Measurements from ENCODE around the gene CHRNG. TPM values are rescaled to one million over a fixed set of nuclear protein-coding genes. Genes with fewer than 3 reads are reported as not detected.
"Not testable (repeated sequence)": the region's sequence is repeated elsewhere in the genome, so short reads cannot be mapped to it uniquely, and the experiment has no call there.

CHRNG gene
- total RNA-seq, 1 experiment from 2014 or later: not detected

DNA sequence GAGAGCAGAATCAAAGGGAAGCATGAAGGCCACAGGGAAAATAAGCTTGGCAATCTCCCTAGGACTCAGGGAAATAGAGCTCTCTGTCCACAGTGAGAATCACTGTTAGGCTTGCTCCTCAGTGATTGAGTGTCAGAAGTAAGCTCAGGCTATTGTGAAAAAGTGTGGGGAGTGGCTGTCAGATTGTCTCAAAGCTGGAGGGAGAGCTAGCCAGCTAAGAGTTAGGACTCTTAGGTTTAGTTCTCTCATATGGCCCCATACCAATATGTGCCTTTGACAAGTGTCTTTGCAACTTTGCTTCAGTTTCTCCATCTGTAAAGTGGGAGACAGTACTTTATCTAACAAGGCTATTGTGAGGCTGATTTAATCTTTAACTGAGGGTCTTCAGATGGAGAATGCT is 28.2 kb downstream of the CHRNG start:
- no peak overlapping the region for H3K27ac Mint-ChIP-seq (ENCODE audit: unreplicated experiment)
- H3K4me3 Mint-ChIP-seq (ENCODE audit: unreplicated experiment): no peak overlapping the region
- H3K9me3 ChIP-seq: no peaks in the 10 kb centered on the region
- intact Hi-C loops (cut with micrococcal nuclease; ENCODE audit: unreplicated experiment): no loop called here
- H3K36me3 ChIP-seq (ENCODE audit: control insufficient read depth, insufficient read depth, low read length): peaks cover 2% of the 10 kb centered on the region
- TF ChIP-seq, protein P1, sequence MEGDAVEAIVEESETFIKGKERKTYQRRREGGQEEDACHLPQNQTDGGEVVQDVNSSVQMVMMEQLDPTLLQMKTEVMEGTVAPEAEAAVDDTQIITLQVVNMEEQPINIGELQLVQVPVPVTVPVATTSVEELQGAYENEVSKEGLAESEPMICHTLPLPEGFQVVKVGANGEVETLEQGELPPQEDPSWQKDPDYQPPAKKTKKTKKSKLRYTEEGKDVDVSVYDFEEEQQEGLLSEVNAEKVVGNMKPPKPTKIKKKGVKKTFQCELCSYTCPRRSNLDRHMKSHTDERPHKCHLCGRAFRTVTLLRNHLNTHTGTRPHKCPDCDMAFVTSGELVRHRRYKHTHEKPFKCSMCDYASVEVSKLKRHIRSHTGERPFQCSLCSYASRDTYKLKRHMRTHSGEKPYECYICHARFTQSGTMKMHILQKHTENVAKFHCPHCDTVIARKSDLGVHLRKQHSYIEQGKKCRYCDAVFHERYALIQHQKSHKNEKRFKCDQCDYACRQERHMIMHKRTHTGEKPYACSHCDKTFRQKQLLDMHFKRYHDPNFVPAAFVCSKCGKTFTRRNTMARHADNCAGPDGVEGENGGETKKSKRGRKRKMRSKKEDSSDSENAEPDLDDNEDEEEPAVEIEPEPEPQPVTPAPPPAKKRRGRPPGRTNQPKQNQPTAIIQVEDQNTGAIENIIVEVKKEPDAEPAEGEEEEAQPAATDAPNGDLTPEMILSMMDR (IDR thresholded peaks at IDR 0.05; ENCODE audit: insufficient read depth in 1 of 2, low read depth in 1 of 2, low read length in 1 of 2, severe bottlenecking in 1 of 2, unreplicated experiment in 1 of 2): no peak
- CTCF ChIA-PET: no interaction called here
- no peaks in the 10 kb centered on the region for H3K27me3 Mint-ChIP-seq (ENCODE audit: insufficient read depth, unreplicated experiment)
- peaks cover 35% of the 10 kb centered on the region for H3K36me3 Mint-ChIP-seq (ENCODE audit: insufficient read depth, unreplicated experiment)
- DNase-seq: no peak
- no peaks in the 10 kb centered on the region for H3K4me1 Mint-ChIP-seq (ENCODE audit: low read depth, unreplicated experiment)
- H3K9me3 Mint-ChIP-seq (ENCODE audit: unreplicated experiment): no peaks in the 10 kb centered on the region
- H3K27me3 ChIP-seq (replicated peaks; ENCODE audit: control insufficient read depth, insufficient read depth, low read length): no peaks in the 10 kb centered on the region
- H3K4me3 ChIP-seq (ENCODE audit: low read depth, low read length): no peak overlapping the region
- H3K4me1 ChIP-seq: no peaks in the 10 kb centered on the region
- BruUV-seq (replicated peaks): no TSS peak
- POLR2A ChIA-PET: no interaction called here

DNA sequence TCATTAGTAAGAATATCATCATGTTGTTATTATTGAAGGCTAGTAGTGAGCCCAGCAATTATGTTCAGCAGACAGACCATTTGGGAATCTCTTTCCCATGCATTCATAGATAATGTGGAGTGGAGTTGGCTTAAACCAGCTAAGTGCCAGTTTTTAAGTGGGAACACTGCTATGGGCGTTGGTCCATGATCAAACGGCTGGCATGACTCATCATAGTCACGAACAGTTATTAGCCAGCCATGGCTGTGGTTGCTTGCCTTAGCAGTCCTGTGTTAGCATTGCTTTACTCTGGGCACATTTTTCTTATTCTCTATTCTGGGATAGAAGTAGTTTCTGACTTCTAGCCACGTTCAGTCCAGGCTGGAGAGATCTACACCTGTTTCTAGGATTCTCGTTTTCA is 28.7 kb downstream of the CHRNG start:
- no peaks in the 10 kb centered on the region for H3K9me3 ChIP-seq
- Mint-ChIP-seq H3K36me3 (ENCODE audit: insufficient read depth, unreplicated experiment) (peaks cover 35% of the 10 kb centered on the region), H3K9me3 (ENCODE audit: unreplicated experiment) (no peaks in the 10 kb centered on the region), H3K27me3 (ENCODE audit: insufficient read depth, unreplicated experiment) (no peaks in the 10 kb centered on the region), H3K4me1 (ENCODE audit: low read depth, unreplicated experiment) (no peaks in the 10 kb centered on the region), H3K27ac (ENCODE audit: unreplicated experiment) (no peak overlapping the region), H3K4me3 (ENCODE audit: unreplicated experiment) (no peak overlapping the region)
- no peaks in the 10 kb centered on the region for H3K27me3 ChIP-seq (replicated peaks; ENCODE audit: control insufficient read depth, insufficient read depth, low read length)
- H3K36me3 ChIP-seq (ENCODE audit: control insufficient read depth, insufficient read depth, low read length): peaks cover 2% of the 10 kb centered on the region
- ChIA-PET POLR2A (no interaction called here), CTCF (no interaction called here)
- H3K4me1 ChIP-seq: no peaks in the 10 kb centered on the region
- DNase-seq: no peak
- no TSS peak for BruUV-seq (replicated peaks)
- no peak overlapping the region for H3K4me3 ChIP-seq (ENCODE audit: low read depth, low read length)
- intact Hi-C loops (cut with micrococcal nuclease; ENCODE audit: unreplicated experiment): no loop called here
- TF ChIP-seq, protein P1 (IDR thresholded peaks at IDR 0.05; ENCODE audit: insufficient read depth in 1 of 2, low read depth in 1 of 2, low read length in 1 of 2, severe bottlenecking in 1 of 2, unreplicated experiment in 1 of 2): no peak

DNA sequence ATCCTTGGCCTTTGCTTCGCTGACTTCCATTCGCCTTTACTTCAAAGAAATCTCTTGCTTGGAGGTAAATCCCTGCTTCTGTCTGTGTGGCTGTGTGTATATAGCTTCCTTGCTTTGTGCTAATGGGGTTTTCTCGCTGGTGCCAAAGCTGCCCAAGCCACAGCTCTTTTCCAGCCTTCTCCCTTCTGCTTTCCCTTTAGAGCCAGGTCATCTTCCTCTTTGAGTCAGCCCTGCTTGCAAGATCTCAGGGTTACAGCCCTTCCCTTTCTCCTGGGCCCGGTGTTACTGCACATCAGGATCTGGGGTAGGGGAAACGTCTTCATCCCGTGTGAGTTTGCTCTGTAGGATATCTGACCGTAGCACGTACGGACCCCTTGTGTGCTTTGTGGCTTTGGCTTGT is 30.0 kb downstream of the CHRNG start:
- Histone ChIP-seq H3K4me1 (no peaks in the 10 kb centered on the region), H3K27me3 (replicated peaks; ENCODE audit: control insufficient read depth, insufficient read depth, low read length) (no peaks in the 10 kb centered on the region), H3K4me3 (ENCODE audit: low read depth, low read length) (no peak overlapping the region), H3K36me3 (ENCODE audit: control insufficient read depth, insufficient read depth, low read length) (peaks cover 2% of the 10 kb centered on the region), H3K9me3 (no peaks in the 10 kb centered on the region)
- H3K36me3 Mint-ChIP-seq (ENCODE audit: insufficient read depth, unreplicated experiment): peaks cover 41% of the 10 kb centered on the region
- ChIA-PET CTCF (no interaction called here), POLR2A (no interaction called here)
- no peaks in the 10 kb centered on the region for H3K27me3 Mint-ChIP-seq (ENCODE audit: insufficient read depth, unreplicated experiment)
- intact Hi-C loops (cut with micrococcal nuclease; ENCODE audit: unreplicated experiment): no loop called here
- H3K4me1 Mint-ChIP-seq (ENCODE audit: low read depth, unreplicated experiment): no peaks in the 10 kb centered on the region
- TF ChIP-seq, protein P1 (IDR thresholded peaks at IDR 0.05; ENCODE audit: insufficient read depth in 1 of 2, low read depth in 1 of 2, low read length in 1 of 2, severe bottlenecking in 1 of 2, unreplicated experiment in 1 of 2): no peak
- no peak overlapping the region for H3K27ac Mint-ChIP-seq (ENCODE audit: unreplicated experiment)
- no peak for DNase-seq
- no peak overlapping the region for H3K4me3 Mint-ChIP-seq (ENCODE audit: unreplicated experiment)
- H3K9me3 Mint-ChIP-seq (ENCODE audit: unreplicated experiment): no peaks in the 10 kb centered on the region
- BruUV-seq (replicated peaks): no TSS peak

DNA sequence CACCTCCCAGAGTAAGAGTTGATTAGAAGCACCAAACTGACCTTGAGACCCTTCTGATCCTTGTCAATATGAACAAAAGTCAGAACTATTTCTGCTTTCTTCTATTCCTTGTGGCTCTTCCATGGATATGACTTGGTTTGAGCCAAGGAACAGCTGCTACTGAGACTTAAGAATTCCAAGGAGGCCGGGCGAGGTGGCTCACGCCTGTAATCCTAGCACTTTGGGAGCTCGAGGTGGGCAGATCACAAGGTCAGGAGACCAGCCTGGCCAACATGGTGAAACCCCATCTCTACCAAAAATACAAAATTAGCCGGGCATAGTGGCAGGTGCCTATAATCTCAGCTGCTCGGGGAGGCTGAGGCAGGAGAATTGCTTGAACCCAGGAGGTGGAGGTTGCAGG is 31.0 kb downstream of the CHRNG start:
- POLR2A ChIA-PET; H3K27ac Mint-ChIP-seq (ENCODE audit: unreplicated experiment); H3K4me3 ChIP-seq (ENCODE audit: low read depth, low read length); H3K9me3 ChIP-seq; H3K4me3 Mint-ChIP-seq (ENCODE audit: unreplicated experiment); H3K4me1 Mint-ChIP-seq (ENCODE audit: low read depth, unreplicated experiment); DNase-seq; CTCF ChIA-PET; H3K27me3 Mint-ChIP-seq (ENCODE audit: insufficient read depth, unreplicated experiment); H3K27me3 ChIP-seq (replicated peaks; ENCODE audit: control insufficient read depth, insufficient read depth, low read length); H3K36me3 ChIP-seq (ENCODE audit: control insufficient read depth, insufficient read depth, low read length); intact Hi-C loops (cut with micrococcal nuclease; ENCODE audit: unreplicated experiment); BruUV-seq (replicated peaks); H3K4me1 ChIP-seq; H3K9me3 Mint-ChIP-seq (ENCODE audit: unreplicated experiment): not testable (repeated sequence)
- H3K36me3 Mint-ChIP-seq (ENCODE audit: insufficient read depth, unreplicated experiment): peaks cover 36% of the 10 kb centered on the region
